SK-N-SH (cell line): ENCODE results near the gene CHCHD6. TPM values are rescaled to one million over a fixed set of nuclear protein-coding genes. Genes with fewer than 3 reads are reported as not detected.

Experiments
- CTCF ChIA-PET: fragments of 300-600, 350-600 bp; formaldehyde crosslinking; extraction: SDS; loops from one replicate; lab custom pipeline; 2021; lab: Yijun Ruan, JAX
- POLR2A ChIA-PET: fragments of 350-600 bp; sonication (Branson Sonifier 250); formaldehyde crosslinking; extraction: SDS; loops from one replicate; lab custom pipeline; 2020; ENCODE audit warnings: antibody characterized with exemption, inconsistent platforms; lab: Yijun Ruan, JAX
- DNase-seq: peaks from one replicate; pipeline ENCODE4 v3.0.0; 2012
- H2AFZ ChIP-seq: fragments of 200-600 bp; sonication (generic); 2 replicates; pipeline ENCODE4 v1.8.1; 2016; ENCODE audit warnings: antibody characterized with exemption, mild to moderate bottlenecking, low read depth
- H3F3A ChIP-seq: fragments of 200-600 bp; sonication (generic); replicated peaks from 2 replicates; pipeline ENCODE3; 2016; ENCODE audit warnings: antibody characterized with exemption, mild to moderate bottlenecking; ENCODE audit not compliant: insufficient read depth
- H3K27ac ChIP-seq, 2 experiments: fragments of 200-500 bp in 1 of 2; fragments of 200-600 bp in 1 of 2; sonication (Bioruptor generic) in 1 of 2; sonication (generic), shearing (Covaris generic) in 1 of 2; 2 replicates each; pipeline versions ENCODE4 v1.5.1 to v1.6.1; 2014 to 2016; ENCODE audit warnings: low read depth in 2 of 2, inconsistent platforms in 1 of 2, low read length in 1 of 2, mild to moderate bottlenecking in 1 of 2, mixed read lengths in 1 of 2
- H3K27me3 ChIP-seq: fragments of 200-600 bp; sonication (generic), shearing (Covaris generic); 2 replicates; pipeline ENCODE4 v1.6.1; 2016; ENCODE audit warnings: mixed run types; ENCODE audit not compliant: insufficient read depth
- H3K36me3 ChIP-seq, 2 experiments: fragments of 200-500 bp in 1 of 2; fragments of 200-600 bp in 1 of 2; sonication (Bioruptor generic) in 1 of 2; sonication (generic) in 1 of 2; replicated peaks in 1 of 2; 2 replicates each; pipeline versions ENCODE3 to v1.5.1; 2014 to 2016; ENCODE audit warnings: low read length in 1 of 2, mild to moderate bottlenecking in 1 of 2; ENCODE audit not compliant: insufficient read depth in 2 of 2, control insufficient read depth in 1 of 2
- H3K4me1 ChIP-seq, 2 experiments: fragments of 200-500 bp in 1 of 2; fragments of 200-600 bp in 1 of 2; sonication (Bioruptor generic) in 1 of 2; sonication (generic), shearing (Covaris generic) in 1 of 2; 2 replicates each; pipeline versions ENCODE4 v1.5.1 to v1.6.1; 2014 to 2016; ENCODE audit warnings: low read depth in 1 of 2, low read length in 1 of 2, mixed run types in 1 of 2; ENCODE audit not compliant: insufficient read depth in 2 of 2, control insufficient read depth in 1 of 2
- H3K4me2 ChIP-seq: fragments of 200-600 bp; sonication (generic), shearing (Covaris generic); 2 replicates; pipeline ENCODE4 v1.6.1; 2017; ENCODE audit warnings: mixed run types
- H3K4me3 ChIP-seq, 2 experiments: fragments of 200-500 bp in 1 of 2; fragments of 200-600 bp in 1 of 2; sonication (Bioruptor generic) in 1 of 2; sonication (generic), shearing (Covaris generic) in 1 of 2; 2 replicates each; pipeline versions ENCODE4 v1.5.1 to v1.8.1; 2014 to 2016; ENCODE audit warnings: low read depth in 2 of 2, inconsistent platforms in 1 of 2, low read length in 1 of 2, mild to moderate bottlenecking in 1 of 2, mixed read lengths in 1 of 2, moderate library complexity in 1 of 2
- H3K79me2 ChIP-seq: fragments of 200-600 bp; sonication (generic); 2 replicates; pipeline ENCODE4 v1.8.1; 2017; ENCODE audit warnings: mild to moderate bottlenecking; ENCODE audit not compliant: insufficient read depth
- H3K9ac ChIP-seq: fragments of 200-600 bp; sonication (generic); 2 replicates; pipeline ENCODE4 v1.6.1; 2017; ENCODE audit warnings: mixed run types
- H3K9me2 ChIP-seq: fragments of 200-600 bp; sonication (generic); 2 replicates; pipeline ENCODE4 v1.6.1; 2017; ENCODE audit warnings: mixed run types
- H3K9me3 ChIP-seq: fragments of 200-600 bp; sonication (generic); 2 replicates; pipeline ENCODE4 v1.6.1; 2017; ENCODE audit warnings: mixed run types, mild to moderate bottlenecking, moderate library complexity
- H4K20me1 ChIP-seq: fragments of 200-600 bp; sonication (generic); 2 replicates; pipeline ENCODE4 v1.6.1; 2017; ENCODE audit warnings: mild to moderate bottlenecking, mixed run types; ENCODE audit not compliant: insufficient read depth
- EP300 ChIP-seq, 2 experiments: IDR thresholded peaks; 2 replicates each; pipeline versions ENCODE4 v1.4.0 to v1.6.1; 2012; ENCODE audit warnings: borderline replicate concordance in 1 of 2, low read depth in 1 of 2, low read length in 1 of 2
- FOXM1 ChIP-seq: IDR thresholded peaks from 2 replicates; pipeline ENCODE4 v1.4.0; 2012; ENCODE audit warnings: low read depth, mild to moderate bottlenecking
- GABPA ChIP-seq: IDR thresholded peaks from 2 replicates; pipeline ENCODE4 v1.4.0; 2012; ENCODE audit warnings: low read depth, mild to moderate bottlenecking
- GATA2 ChIP-seq: sonication (generic); formaldehyde crosslinking; IDR thresholded peaks from 2 replicates; pipeline ENCODE4 v1.5.0; 2020; ENCODE audit warnings: mild to moderate bottlenecking, missing genetic modification reagents
- JUND ChIP-seq: IDR thresholded peaks from 2 replicates; pipeline ENCODE4 v1.4.0; 2012
- MEF2A ChIP-seq: IDR thresholded peaks from 2 replicates; pipeline ENCODE4 v1.4.0; 2012; ENCODE audit warnings: low read depth, borderline replicate concordance
- MXI1 ChIP-seq: IDR thresholded peaks from 2 replicates; pipeline ENCODE4 v1.6.1; 2012; ENCODE audit warnings: mild to moderate bottlenecking, low read depth, low read length, improper control_type of control experiment
- RAD21 ChIP-seq: IDR thresholded peaks from 2 replicates; pipeline ENCODE4 v1.6.1; 2012; ENCODE audit warnings: mild to moderate bottlenecking, low read length
- REST ChIP-seq: IDR thresholded peaks from 2 replicates; pipeline ENCODE4 v1.6.1; 2012; ENCODE audit warnings: mild to moderate bottlenecking, low read depth, low read length, moderate library complexity
- RXRA ChIP-seq: IDR thresholded peaks from 2 replicates; pipeline ENCODE4 v1.4.0; 2012; ENCODE audit warnings: low read depth, mild to moderate bottlenecking, borderline replicate concordance
- SMC3 ChIP-seq: IDR thresholded peaks from 2 replicates; pipeline ENCODE4 v1.6.1; 2012; ENCODE audit warnings: low read depth, low read length, improper control_type of control experiment
- TAF1 ChIP-seq: IDR thresholded peaks from 2 replicates; pipeline ENCODE4 v1.6.1; 2012; ENCODE audit warnings: low read depth, mild to moderate bottlenecking, low read length, moderate library complexity, borderline replicate concordance
- TCF12 ChIP-seq: IDR thresholded peaks from 2 replicates; pipeline ENCODE4 v1.4.0; 2012
- TEAD4 ChIP-seq: IDR thresholded peaks from 2 replicates; pipeline ENCODE4 v1.4.0; 2012; ENCODE audit warnings: mild to moderate bottlenecking, borderline replicate concordance; ENCODE audit not compliant: insufficient read depth
- USF1 ChIP-seq: IDR thresholded peaks from 2 replicates; pipeline ENCODE4 v1.4.0; 2012; ENCODE audit warnings: low read depth, borderline replicate concordance
- USF2 ChIP-seq: fragments of 150-350 bp; IDR thresholded peaks from 2 replicates; pipeline ENCODE4 v1.6.1; 2017; ENCODE audit warnings: antibody characterized with exemption, low read length, low read depth, borderline replicate concordance
- WGBS: methylation state at CpG from one replicate; pipeline ENCODE4 v1.1.6; 2017; ENCODE audit warnings: low lambda C conversion rate; 5-methylcytosine and 5-hydroxymethylcytosine counted together
- polyA plus RNA-seq, 3 experiments: library from polyadenylated mRNA; depleted of rRNA; stranded (reverse); fragments of >200 nt; gene quantifications; 2 replicates each; pipeline ENCODE4 v1.2.3, GENCODE V29; 2012
- TF ChIP-seq, protein P1 (sequence below): IDR thresholded peaks from 2 replicates; pipeline ENCODE4 v1.4.0; 2012; ENCODE audit warnings: low read depth, borderline replicate concordance
- TF ChIP-seq, protein P2 (sequence below): IDR thresholded peaks from 2 replicates; pipeline ENCODE4 v1.4.0; 2012; ENCODE audit warnings: low read depth

The CHCHD6 gene
- polyA plus RNA-seq, 1 of the 3 experiments (the other 2 are of a cell fraction), result 42.5 TPM

- H3K36me3 ChIP-seq, result no peaks in the 10 kb centered on the region
- 100% methylated on average over 1 of the region's 1 CpG for WGBS
- no peak overlapping the region for H3K4me2 ChIP-seq
- TF ChIP-seq FOXM1 (no peak), TEAD4 (no peak), REST (no peak), JUND (no peak), USF2 (no peak), TAF1 (no peak), MEF2A (no peak), MXI1 (no peak), SMC3 (no peak), GATA2 (CRISPR knock-in tag) (no peak), RXRA (no peak), TCF12 (no peak), EP300 (IDR thresholded peaks at IDR 0.05; ENCODE audit: borderline replicate concordance in 1 of 2, low read depth in 1 of 2, low read length in 1 of 2) (no peak), GABPA (no peak), RAD21 (no peak), USF1 (no peak)
- TF ChIP-seq, protein P1, sequence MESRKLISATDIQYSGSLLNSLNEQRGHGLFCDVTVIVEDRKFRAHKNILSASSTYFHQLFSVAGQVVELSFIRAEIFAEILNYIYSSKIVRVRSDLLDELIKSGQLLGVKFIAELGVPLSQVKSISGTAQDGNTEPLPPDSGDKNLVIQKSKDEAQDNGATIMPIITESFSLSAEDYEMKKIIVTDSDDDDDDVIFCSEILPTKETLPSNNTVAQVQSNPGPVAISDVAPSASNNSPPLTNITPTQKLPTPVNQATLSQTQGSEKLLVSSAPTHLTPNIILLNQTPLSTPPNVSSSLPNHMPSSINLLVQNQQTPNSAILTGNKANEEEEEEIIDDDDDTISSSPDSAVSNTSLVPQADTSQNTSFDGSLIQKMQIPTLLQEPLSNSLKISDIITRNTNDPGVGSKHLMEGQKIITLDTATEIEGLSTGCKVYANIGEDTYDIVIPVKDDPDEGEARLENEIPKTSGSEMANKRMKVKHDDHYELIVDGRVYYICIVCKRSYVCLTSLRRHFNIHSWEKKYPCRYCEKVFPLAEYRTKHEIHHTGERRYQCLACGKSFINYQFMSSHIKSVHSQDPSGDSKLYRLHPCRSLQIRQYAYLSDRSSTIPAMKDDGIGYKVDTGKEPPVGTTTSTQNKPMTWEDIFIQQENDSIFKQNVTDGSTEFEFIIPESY, result no peak
- TF ChIP-seq, protein P2, sequence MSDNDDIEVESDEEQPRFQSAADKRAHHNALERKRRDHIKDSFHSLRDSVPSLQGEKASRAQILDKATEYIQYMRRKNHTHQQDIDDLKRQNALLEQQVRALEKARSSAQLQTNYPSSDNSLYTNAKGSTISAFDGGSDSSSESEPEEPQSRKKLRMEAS, result no peak
- H3K9me2 ChIP-seq, result no peaks in the 10 kb centered on the region
- H3K4me3 ChIP-seq, result no peak overlapping the region
- CTCF ChIA-PET, result interaction anchor here (1.1 to 1.8 kb wide), 4 partner anchors 15 to 245 kb away, joined by 3 to 4 read pairs (median 4); no protein-coding TSS in a partner anchor
- DNase-seq, result no peak
- no peak overlapping the region for H2AFZ ChIP-seq
- peaks cover 49% of the 10 kb centered on the region for H3K79me2 ChIP-seq
- no peaks in the 10 kb centered on the region for H3K27me3 ChIP-seq
- peaks cover 3% of the 10 kb centered on the region for H4K20me1 ChIP-seq
- H3K9ac ChIP-seq, result no peak overlapping the region
- H3K4me1 ChIP-seq, result peaks cover 0 to 23% of the 10 kb centered on the region in 2 experiments; a peak in 1 of 4 replicates
- no peaks in the 10 kb centered on the region for H3F3A ChIP-seq
- POLR2A ChIA-PET, result no interaction called here
- H3K9me3 ChIP-seq, result no peaks in the 10 kb centered on the region
- no peak overlapping the region; a peak in 1 of 4 replicates for H3K27ac ChIP-seq
These were observed 11.4 kb downstream of the CHCHD6 start for GRCh38 chr3:126715432-126715831.
